ENCODE data around the gene PYY. TPM values are rescaled to one million over a fixed set of nuclear protein-coding genes. Genes with fewer than 3 reads are reported as not detected.
A peak's percentile ranks its signal among the peaks of the same experiment; 100 is the strongest.

Gene PYY
- total and polyA plus RNA-seq, 10 of the 15 experiments (the other 5 are each of a cell fraction or from before 2014, with no cell fraction given): 0.07 to 0.18 TPM; not detected in 8

DNA sequence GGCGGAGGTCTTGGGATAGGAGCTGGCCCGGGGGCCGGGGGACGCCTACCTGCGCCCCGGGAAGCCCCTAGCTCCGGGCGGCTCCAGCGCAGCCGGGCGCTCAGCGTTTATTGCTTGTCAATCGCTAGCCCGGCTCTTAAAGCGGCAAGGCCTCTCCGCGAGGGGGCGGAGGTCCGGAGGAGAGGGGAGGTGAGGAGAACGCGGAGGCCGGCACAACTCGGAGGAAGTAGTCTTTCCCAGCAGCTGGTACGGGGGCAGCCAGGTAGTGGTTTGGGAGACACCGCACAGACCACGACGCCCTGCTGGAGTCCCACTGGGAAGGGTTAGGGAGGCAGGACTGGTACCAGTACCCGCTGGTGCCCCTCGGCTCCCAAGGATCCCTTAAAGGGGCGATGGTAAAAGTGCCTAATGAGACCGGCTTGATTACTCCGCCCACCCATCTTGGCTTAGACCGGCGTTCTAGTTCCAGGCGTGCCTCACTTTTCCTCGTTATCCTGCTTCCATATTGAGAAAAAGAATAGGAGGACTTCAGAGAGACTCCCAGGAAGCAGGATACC, 46.2 kb downstream of the PYY start, which contains the start of gene MPP2:
Gene MPP2 (minus strand): TSS at position 112 of the 557 bp plus-strand sequence. CDS start 3,076 bp downstream, outside the sequence.
- POLR2A ChIA-PET: no interaction called here
- Histone ChIP-seq H3K9me3 (replicated peaks; ENCODE audit: control insufficient read depth, insufficient read depth, low read length) (no peaks in the 10 kb centered on the region), H3K36me3 (ENCODE audit: control insufficient read depth in 2 of 2, insufficient read depth in 2 of 2, low read length in 1 of 2) (no peaks in the 10 kb centered on the region; a peak in 1 of 4 replicates), H3K27ac (ENCODE audit: control insufficient read depth, insufficient read depth) (no peak within 1 kb of the TSS), H3K4me2 (ENCODE audit: control insufficient read depth, insufficient read depth) (peak within 1 kb of the TSS; percentile 79), H2AFZ (ENCODE audit: control insufficient read depth, low read depth, low read length) (peak within 1 kb of the TSS; percentile 29), H3K79me2 (ENCODE audit: control insufficient read depth, insufficient read depth, low read length) (no peaks in the 10 kb centered on the region), H3K4me1 (ENCODE audit: control insufficient read depth, insufficient read depth, low read length) (no peaks in the 10 kb centered on the region), H3K9ac (ENCODE audit: control insufficient read depth, insufficient read depth, low read length) (no peak within 1 kb of the TSS), H4K20me1 (ENCODE audit: control insufficient read depth, insufficient read depth) (no peaks in the 10 kb centered on the region), H3K27me3 (replicated peaks in 1 of 2; ENCODE audit: control insufficient read depth in 2 of 2, insufficient read depth in 2 of 2, low read length in 1 of 2) (peaks cover 10 to 18% of the 10 kb centered on the region in 2 experiments), H3K4me3 (no peak within 1 kb of the TSS; the same call in 1 of the 2 replicates)
- in situ Hi-C loops (cut with MboI) (no loop called here), intact Hi-C loops (cut with micrococcal nuclease; ENCODE audit: unreplicated experiment) (no loop called here)
- DNase-seq (ENCODE audit: low read depth, low spot score) (no peak), FAIRE-seq (no peak), ATAC-seq (peak; percentile 67)
- SMC1A ChIA-PET (ENCODE audit: uncharacterized antibody, unreplicated experiment): no interaction called here
- 10% methylated on average over 34 of the region's 36 CpGs for WGBS (ENCODE audit: insufficient coverage, insufficient replicate concordance, low lambda C conversion rate, missing lambda C conversion rate)
- no TSS peak for BruUV-seq (replicated peaks)
- CTCF ChIA-PET: no interaction called here
- TF ChIP-seq FOXK2 (IDR thresholded peaks at IDR 0.05) (no peak), RAD51 (IDR thresholded peaks at IDR 0.05) (no peak), SUZ12 (IDR thresholded peaks at IDR 0.05; ENCODE audit: unreplicated experiment) (peak; percentile 92), CBX5 (IDR thresholded peaks at IDR 0.05; ENCODE audit: low read depth) (no peak), PML (IDR thresholded peaks at IDR 0.05; ENCODE audit: low read length) (no peak)
- RAD21 ChIA-PET (ENCODE audit: unreplicated experiment): no interaction called here

DNA sequence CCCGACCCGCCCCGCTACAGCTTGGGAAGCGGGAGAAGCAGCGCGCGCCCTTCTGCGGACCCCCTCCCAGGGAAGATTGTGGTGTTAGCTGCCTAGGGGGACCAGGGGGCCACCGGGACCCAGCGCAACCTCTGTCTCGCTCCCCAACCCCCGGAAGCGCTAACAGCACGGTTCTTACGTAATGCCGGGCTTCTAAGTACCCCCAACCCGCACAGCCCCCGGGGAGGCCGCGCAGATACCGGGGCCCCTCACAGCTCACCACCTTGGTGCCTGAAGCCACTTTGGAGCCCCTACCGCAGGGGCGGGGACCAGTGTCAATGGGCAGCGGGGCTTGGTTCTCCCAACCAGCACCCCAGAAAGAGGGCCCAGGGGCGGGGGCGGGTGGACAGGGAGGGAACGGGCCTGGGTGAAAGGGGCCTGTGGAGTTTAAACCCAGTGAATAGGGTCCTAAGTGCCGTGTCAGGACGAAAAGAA, 46.8 kb downstream of the PYY start:
- Histone ChIP-seq H3K4me3 (no peak overlapping the region; the same call in 1 of the 2 replicates), H3K9ac (ENCODE audit: control insufficient read depth, insufficient read depth, low read length) (no peak overlapping the region), H3K9me3 (replicated peaks; ENCODE audit: control insufficient read depth, insufficient read depth, low read length) (no peaks in the 10 kb centered on the region), H3K27me3 (replicated peaks in 1 of 2; ENCODE audit: control insufficient read depth in 2 of 2, insufficient read depth in 2 of 2, low read length in 1 of 2) (peaks cover 10 to 18% of the 10 kb centered on the region in 2 experiments), H4K20me1 (ENCODE audit: control insufficient read depth, insufficient read depth) (no peaks in the 10 kb centered on the region), H3K79me2 (ENCODE audit: control insufficient read depth, insufficient read depth, low read length) (no peaks in the 10 kb centered on the region), H3K4me1 (ENCODE audit: control insufficient read depth, insufficient read depth, low read length) (no peaks in the 10 kb centered on the region), H3K27ac (ENCODE audit: control insufficient read depth, insufficient read depth) (no peak overlapping the region), H3K36me3 (ENCODE audit: control insufficient read depth in 2 of 2, insufficient read depth in 2 of 2, low read length in 1 of 2) (no peaks in the 10 kb centered on the region; a peak in 1 of 4 replicates), H3K4me2 (ENCODE audit: control insufficient read depth, insufficient read depth) (peak overlapping the region; percentile 79), H2AFZ (ENCODE audit: control insufficient read depth, low read depth, low read length) (peak overlapping the region; percentile 29)
- ChIA-PET CTCF (no interaction called here), POLR2A (no interaction called here), SMC1A (ENCODE audit: uncharacterized antibody, unreplicated experiment) (no interaction called here), RAD21 (ENCODE audit: unreplicated experiment) (no interaction called here)
- DNase-seq (ENCODE audit: low read depth, low spot score) (no peak), ATAC-seq (no peak), FAIRE-seq (no peak)
- intact Hi-C loops (cut with micrococcal nuclease; ENCODE audit: unreplicated experiment): no loop called here
- WGBS (ENCODE audit: insufficient coverage, insufficient replicate concordance, low lambda C conversion rate, missing lambda C conversion rate): 19% methylated on average over 29 of the region's 29 CpGs
- BruUV-seq (replicated peaks): no TSS peak
- in situ Hi-C loops (cut with MboI): no loop called here
- TF ChIP-seq FOS (IDR thresholded peaks at IDR 0.05; ENCODE audit: borderline replicate concordance, extremely low read depth, insufficient read length) (no peak), POLR2AphosphoS5 (IDR thresholded peaks at IDR 0.05; ENCODE audit: low read length) (no peak), PAX5 (IDR thresholded peaks at IDR 0.05; ENCODE audit: borderline replicate concordance, low read depth, low read length) (no peak)
- TF ChIP-seq, protein P1, sequence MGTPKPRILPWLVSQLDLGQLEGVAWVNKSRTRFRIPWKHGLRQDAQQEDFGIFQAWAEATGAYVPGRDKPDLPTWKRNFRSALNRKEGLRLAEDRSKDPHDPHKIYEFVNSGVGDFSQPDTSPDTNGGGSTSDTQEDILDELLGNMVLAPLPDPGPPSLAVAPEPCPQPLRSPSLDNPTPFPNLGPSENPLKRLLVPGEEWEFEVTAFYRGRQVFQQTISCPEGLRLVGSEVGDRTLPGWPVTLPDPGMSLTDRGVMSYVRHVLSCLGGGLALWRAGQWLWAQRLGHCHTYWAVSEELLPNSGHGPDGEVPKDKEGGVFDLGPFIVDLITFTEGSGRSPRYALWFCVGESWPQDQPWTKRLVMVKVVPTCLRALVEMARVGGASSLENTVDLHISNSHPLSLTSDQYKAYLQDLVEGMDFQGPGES (IDR thresholded peaks at IDR 0.05): no peak
- TF ChIP-seq, protein P2, sequence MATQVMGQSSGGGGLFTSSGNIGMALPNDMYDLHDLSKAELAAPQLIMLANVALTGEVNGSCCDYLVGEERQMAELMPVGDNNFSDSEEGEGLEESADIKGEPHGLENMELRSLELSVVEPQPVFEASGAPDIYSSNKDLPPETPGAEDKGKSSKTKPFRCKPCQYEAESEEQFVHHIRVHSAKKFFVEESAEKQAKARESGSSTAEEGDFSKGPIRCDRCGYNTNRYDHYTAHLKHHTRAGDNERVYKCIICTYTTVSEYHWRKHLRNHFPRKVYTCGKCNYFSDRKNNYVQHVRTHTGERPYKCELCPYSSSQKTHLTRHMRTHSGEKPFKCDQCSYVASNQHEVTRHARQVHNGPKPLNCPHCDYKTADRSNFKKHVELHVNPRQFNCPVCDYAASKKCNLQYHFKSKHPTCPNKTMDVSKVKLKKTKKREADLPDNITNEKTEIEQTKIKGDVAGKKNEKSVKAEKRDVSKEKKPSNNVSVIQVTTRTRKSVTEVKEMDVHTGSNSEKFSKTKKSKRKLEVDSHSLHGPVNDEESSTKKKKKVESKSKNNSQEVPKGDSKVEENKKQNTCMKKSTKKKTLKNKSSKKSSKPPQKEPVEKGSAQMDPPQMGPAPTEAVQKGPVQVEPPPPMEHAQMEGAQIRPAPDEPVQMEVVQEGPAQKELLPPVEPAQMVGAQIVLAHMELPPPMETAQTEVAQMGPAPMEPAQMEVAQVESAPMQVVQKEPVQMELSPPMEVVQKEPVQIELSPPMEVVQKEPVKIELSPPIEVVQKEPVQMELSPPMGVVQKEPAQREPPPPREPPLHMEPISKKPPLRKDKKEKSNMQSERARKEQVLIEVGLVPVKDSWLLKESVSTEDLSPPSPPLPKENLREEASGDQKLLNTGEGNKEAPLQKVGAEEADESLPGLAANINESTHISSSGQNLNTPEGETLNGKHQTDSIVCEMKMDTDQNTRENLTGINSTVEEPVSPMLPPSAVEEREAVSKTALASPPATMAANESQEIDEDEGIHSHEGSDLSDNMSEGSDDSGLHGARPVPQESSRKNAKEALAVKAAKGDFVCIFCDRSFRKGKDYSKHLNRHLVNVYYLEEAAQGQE (IDR thresholded peaks at IDR 0.05; ENCODE audit: low read depth, low read length): no peak
- TF ChIP-seq, protein P3, sequence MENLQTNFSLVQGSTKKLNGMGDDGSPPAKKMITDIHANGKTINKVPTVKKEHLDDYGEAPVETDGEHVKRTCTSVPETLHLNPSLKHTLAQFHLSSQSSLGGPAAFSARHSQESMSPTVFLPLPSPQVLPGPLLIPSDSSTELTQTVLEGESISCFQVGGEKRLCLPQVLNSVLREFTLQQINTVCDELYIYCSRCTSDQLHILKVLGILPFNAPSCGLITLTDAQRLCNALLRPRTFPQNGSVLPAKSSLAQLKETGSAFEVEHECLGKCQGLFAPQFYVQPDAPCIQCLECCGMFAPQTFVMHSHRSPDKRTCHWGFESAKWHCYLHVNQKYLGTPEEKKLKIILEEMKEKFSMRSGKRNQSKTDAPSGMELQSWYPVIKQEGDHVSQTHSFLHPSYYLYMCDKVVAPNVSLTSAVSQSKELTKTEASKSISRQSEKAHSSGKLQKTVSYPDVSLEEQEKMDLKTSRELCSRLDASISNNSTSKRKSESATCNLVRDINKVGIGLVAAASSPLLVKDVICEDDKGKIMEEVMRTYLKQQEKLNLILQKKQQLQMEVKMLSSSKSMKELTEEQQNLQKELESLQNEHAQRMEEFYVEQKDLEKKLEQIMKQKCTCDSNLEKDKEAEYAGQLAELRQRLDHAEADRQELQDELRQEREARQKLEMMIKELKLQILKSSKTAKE (IDR thresholded peaks at IDR 0.05; ENCODE audit: low read depth, poor library complexity, severe bottlenecking): no peak

Measured in GM12878 (cell line).